Measurements from ENCODE around the gene CYS1. TPM values are rescaled to one million over a fixed set of nuclear protein-coding genes. Genes with fewer than 3 reads are reported as not detected.
"Not testable (repeated sequence)": the region's sequence is repeated elsewhere in the genome, so short reads cannot be mapped to it uniquely, and the experiment has no call there.

Gene CYS1
- total RNA-seq, 1 donor from 2014 or later = 13.5 TPM

DNA sequence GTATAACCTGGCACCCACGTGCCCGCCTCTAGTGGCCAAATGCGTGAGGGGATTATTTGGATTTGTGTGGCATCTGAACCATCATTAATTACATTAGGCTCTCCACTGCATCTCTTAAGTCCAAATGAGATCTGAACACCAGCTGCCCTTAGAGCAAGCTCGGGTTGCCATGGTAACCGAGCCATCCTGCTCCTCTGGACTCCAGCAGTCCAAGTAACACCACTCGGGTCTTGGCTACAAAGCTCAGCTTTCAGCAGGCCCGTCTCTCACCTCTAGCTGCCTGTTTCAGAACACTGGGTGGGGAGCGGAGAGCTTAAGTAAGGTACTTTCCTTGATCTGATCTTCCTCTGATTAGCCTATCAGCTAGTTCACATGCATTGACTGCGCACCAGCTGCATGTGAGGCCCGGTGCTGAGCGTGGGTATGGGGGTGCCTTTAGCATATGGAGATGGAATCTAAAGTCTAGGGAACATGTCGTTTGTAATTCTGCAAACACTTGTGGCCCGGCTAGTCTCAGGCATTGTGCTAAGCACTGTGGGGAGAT, 14.1 kb upstream of the CYS1 start:
- Histone ChIP-seq H3K27me3 (no peaks in the 10 kb centered on the region), H3K4me3 (no peak overlapping the region), H3K9me3 (no peaks in the 10 kb centered on the region), H3K27ac (no peak overlapping the region), H3K4me1 (peaks cover 6% of the 10 kb centered on the region), H3K36me3 (no peaks in the 10 kb centered on the region)
- no peak for DNase-seq (ENCODE audit: extremely low spot score in 2 of 2)
- TF ChIP-seq POLR2AphosphoS5 (IDR thresholded peaks at IDR 0.05; ENCODE audit: insufficient read depth in 1 of 2, low read depth in 1 of 2) (no peak), POLR2A (IDR thresholded peaks at IDR 0.05) (no peak)
- TF ChIP-seq, protein P1, sequence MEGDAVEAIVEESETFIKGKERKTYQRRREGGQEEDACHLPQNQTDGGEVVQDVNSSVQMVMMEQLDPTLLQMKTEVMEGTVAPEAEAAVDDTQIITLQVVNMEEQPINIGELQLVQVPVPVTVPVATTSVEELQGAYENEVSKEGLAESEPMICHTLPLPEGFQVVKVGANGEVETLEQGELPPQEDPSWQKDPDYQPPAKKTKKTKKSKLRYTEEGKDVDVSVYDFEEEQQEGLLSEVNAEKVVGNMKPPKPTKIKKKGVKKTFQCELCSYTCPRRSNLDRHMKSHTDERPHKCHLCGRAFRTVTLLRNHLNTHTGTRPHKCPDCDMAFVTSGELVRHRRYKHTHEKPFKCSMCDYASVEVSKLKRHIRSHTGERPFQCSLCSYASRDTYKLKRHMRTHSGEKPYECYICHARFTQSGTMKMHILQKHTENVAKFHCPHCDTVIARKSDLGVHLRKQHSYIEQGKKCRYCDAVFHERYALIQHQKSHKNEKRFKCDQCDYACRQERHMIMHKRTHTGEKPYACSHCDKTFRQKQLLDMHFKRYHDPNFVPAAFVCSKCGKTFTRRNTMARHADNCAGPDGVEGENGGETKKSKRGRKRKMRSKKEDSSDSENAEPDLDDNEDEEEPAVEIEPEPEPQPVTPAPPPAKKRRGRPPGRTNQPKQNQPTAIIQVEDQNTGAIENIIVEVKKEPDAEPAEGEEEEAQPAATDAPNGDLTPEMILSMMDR (IDR thresholded peaks at IDR 0.05) = no peak
- intact Hi-C loops (cut with DNase I) = no loop called here

DNA sequence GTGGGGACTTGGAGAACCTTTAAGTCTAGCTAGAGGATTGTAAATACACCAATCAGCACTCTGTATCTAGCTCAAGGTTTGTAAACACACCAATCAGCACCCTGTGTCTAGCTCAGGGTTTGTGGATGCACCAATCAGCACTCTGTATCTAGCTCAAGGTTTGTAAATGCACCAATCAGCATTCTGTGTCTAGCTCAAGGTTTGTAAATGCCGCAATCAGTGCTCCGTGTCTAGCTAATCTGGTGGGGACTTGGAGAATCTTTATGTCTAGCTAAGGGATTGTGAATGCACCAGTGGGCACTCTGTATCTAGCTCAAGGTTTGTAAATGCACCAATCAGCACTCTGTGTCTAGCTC, 11.7 kb upstream of the CYS1 start:
- DNase-seq (ENCODE audit: extremely low spot score in 2 of 2); H3K9me3 ChIP-seq; H3K27me3 ChIP-seq; H3K36me3 ChIP-seq; H3K4me1 ChIP-seq; intact Hi-C loops (cut with DNase I); H3K27ac ChIP-seq: not testable (repeated sequence)
- H3K4me3 ChIP-seq = peak overlapping the region in 1 of 2 donors; percentile 39

DNA sequence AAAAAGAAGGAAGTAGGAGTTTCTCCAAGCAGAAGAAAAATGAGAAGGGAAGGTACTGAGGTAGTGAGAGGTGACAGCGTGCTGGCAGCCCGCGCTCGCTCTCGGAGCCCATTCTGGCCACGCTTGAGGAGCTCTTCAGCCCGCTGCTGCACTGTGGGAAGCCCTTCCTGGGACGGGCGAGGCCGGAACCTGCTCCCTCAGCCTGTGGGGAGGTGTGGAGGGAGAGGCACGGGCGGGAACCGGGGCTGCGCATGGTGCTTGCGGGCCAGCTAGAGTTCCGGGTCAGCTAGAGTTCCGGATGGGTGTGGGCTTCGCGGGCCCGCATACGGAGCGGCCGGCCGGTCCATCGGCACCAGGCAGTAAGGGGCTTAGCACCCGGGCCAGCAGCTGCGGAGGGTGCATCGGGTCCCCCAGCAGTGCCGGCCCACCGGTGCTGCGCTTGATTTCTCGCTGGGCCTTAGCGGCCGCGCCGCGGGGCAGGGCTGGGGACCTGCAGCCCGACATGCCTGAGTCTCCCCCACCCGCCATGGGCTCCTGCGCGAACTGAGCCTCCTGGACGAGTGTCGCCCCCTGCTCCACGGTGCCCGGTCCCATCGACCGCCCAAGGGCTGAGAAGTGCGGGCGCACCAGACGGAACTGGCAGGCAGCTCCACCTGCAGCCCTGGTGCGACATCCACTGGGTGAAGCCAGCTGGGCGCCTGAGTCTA, 11.1 kb upstream of the CYS1 start:
- Histone ChIP-seq H3K27me3 (no peaks in the 10 kb centered on the region), H3K36me3 (no peaks in the 10 kb centered on the region), H3K27ac (no peak overlapping the region), H3K4me1 (peaks cover 6% of the 10 kb centered on the region), H3K4me3 (peak overlapping the region; percentile 13 to 39), H3K9me3 (no peaks in the 10 kb centered on the region)
- TF ChIP-seq POLR2A (IDR thresholded peaks at IDR 0.05) = no peak
- no peak for TF ChIP-seq POLR2AphosphoS5 (IDR thresholded peaks at IDR 0.05; ENCODE audit: insufficient read depth in 1 of 2, low read depth in 1 of 2)
- TF ChIP-seq, protein P1 (IDR thresholded peaks at IDR 0.05) = no peak
- no peak for DNase-seq (ENCODE audit: extremely low spot score in 2 of 2)
- intact Hi-C loops (cut with DNase I) = no loop called here

DNA sequence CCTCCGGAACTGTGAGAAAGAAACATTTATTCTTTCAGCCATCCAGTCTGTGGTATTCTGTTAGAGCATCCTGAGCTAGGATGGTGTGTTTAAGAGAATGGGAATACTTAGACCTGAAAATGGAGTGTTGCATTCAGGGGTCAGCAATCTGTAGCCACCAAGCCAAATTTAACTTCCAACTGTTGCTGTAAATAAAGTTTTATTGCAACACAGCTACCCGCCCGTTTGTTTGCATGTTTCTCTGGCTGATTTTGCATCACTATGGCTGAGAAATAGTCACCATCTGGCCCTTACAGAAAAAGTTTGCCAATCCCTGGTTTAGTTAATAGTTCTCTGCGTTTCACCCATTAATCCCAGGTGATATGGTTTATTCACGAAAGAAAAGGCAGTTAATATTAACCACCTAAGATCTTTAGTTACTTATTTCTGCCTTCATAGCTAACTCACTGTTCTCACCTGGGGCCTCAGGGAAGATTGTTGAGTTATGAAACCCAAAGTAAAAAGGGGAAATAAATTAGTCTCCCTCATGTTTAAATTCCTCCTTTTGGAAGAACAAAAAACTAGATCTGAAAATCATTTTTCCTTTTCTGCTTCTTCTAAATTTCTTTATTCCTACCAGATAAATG, 9.5 kb upstream of the CYS1 start:
- no peak for DNase-seq (ENCODE audit: extremely low spot score in 2 of 2)
- Histone ChIP-seq H3K27me3 (no peaks in the 10 kb centered on the region), H3K4me1 (peaks cover 6% of the 10 kb centered on the region), H3K27ac (no peak overlapping the region), H3K9me3 (no peaks in the 10 kb centered on the region), H3K36me3 (no peaks in the 10 kb centered on the region), H3K4me3 (no peak overlapping the region)
- no peak for TF ChIP-seq POLR2AphosphoS5 (IDR thresholded peaks at IDR 0.05; ENCODE audit: insufficient read depth in 1 of 2, low read depth in 1 of 2)
- TF ChIP-seq POLR2A (IDR thresholded peaks at IDR 0.05) = no peak
- TF ChIP-seq, protein P1 (IDR thresholded peaks at IDR 0.05) = no peak
- intact Hi-C loops (cut with DNase I) = no loop called here

DNA sequence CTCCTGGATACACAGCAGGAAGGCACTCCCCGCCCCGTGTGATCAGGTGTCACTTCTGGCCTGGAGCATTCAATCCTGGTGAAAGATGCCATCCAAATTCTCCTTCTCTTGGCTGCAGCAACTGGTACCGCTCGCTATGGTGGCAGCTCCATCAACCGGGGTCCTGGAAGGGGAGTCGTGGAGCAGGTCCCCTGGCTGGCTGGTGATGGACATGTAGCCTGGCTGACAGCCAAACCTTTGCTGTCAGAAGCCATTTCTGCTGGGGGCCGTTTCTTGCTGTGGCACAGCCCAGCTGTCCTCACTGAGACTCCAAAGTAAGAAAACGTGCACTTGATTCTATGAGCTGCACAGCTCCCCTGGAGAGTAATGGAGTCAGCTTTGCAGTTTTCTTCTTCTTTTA, 7.1 kb upstream of the CYS1 start:
- no peak for TF ChIP-seq POLR2A (IDR thresholded peaks at IDR 0.05)
- TF ChIP-seq POLR2AphosphoS5 (IDR thresholded peaks at IDR 0.05; ENCODE audit: insufficient read depth in 1 of 2, low read depth in 1 of 2) = no peak
- TF ChIP-seq, protein P1 (IDR thresholded peaks at IDR 0.05) = no peak

More for the DNA sequence above, 7.1 kb upstream of the CYS1 start:
- intact Hi-C loops (cut with DNase I) = no loop called here
- H3K36me3 ChIP-seq = no peaks in the 10 kb centered on the region
- no peak overlapping the region for H3K4me3 ChIP-seq
- H3K27me3 ChIP-seq = no peaks in the 10 kb centered on the region
- no peak for DNase-seq (ENCODE audit: extremely low spot score in 2 of 2)
- no peak overlapping the region for H3K27ac ChIP-seq
- peaks cover 6% of the 10 kb centered on the region for H3K4me1 ChIP-seq
- no peaks in the 10 kb centered on the region for H3K9me3 ChIP-seq
